ENCODE results near the gene TMEM100. TPM values are rescaled to one million over a fixed set of nuclear protein-coding genes. Genes with fewer than 3 reads are reported as not detected.

The TMEM100 gene
- total RNA-seq, 2 experiments from 2014 or later = not detected

DNA sequence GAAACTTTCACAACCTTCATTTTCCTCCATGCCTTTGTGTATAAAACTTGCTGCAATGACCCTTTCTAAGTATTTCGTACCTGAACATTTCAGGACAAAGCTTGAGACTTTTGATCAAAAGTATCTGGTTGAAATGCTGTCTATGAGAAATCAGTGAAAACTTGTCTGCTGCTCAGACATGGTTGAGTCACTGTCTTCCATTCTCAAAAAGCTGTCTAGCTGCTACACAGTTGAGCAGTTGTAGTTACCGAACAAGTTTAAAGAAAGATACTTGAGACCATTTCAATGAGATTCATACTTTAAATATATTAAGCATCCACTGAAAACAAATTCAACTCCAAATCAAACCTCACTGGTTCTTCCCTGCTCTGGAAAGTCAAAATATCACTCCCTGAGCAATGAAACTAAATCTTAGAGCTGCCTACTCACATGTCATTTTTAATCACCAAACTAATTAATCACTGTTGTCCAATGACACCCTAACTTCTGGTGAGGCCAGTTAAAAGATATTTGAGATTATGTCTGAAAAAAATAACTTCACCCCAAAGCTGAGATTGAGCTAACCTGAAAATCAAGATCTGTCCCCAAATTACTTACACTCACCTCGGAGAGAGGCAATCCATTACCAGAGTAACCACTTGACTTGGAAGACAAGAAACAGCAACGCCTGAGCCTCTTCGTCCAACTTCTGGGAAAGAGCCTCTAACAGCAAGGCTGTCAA is 488 bp downstream of the TMEM100 start:
- peaks cover 63% of the 10 kb centered on the region for H3K27me3 Mint-ChIP-seq
- CTCF ChIA-PET = interaction anchor here (0.5 kb wide), 2 partner anchors 50 to 176 kb away, joined by 3 read pairs; no protein-coding TSS in a partner anchor
- no peaks in the 10 kb centered on the region for H3K9me3 Mint-ChIP-seq (ENCODE audit: low read depth)
- no peaks in the 10 kb centered on the region for H3K36me3 Mint-ChIP-seq
- no peak overlapping the region for H3K27ac Mint-ChIP-seq
- no peak overlapping the region for H3K4me3 Mint-ChIP-seq
- H3K4me1 Mint-ChIP-seq = no peaks in the 10 kb centered on the region
- no peak for DNase-seq
- ATAC-seq = no peak

DNA sequence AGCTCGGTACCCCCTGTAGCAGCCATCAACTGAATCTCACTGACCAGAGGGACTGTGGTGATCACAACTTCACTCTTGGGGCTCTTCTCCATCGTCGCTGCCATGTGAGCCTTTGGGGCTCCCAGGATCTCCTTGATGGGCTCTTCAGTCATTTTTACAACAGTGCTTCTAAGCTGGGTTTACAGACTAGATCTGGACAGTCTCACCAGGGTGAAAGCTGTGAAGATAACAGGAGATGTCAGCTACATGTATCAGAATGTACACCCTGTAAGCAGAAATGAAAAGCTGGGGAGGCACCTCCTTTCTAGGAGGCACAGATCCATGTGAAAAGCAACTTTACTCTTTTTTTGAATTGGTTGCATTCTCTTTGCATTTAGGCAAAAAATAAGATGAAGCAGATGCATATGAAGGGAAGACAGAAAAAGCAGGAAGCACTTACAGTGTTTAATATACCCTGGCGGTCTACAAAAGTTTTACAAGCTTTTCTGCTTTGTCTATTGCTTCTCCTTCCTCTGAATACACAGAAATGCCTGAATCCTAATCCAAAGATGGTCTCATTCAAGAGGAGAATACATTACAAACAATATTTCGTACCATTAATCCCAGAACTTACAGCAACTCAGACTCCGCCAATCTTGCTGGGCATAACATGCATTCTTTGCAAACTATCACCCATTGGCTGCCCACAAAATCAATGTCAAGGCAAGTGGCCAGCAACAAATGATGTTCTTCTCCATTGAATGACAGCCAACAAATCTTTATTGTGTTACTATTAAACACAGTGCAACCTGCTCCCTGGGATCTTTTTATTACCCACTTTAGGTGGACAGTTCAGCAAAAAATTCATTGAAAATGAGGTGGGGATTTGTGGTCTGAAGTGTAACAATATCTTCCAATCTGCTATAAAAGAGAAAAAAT is 1.5 kb downstream of the TMEM100 start:
- H3K27me3 Mint-ChIP-seq = peaks cover 54% of the 10 kb centered on the region
- H3K4me1 Mint-ChIP-seq = no peaks in the 10 kb centered on the region
- no peak for ATAC-seq
- no peak overlapping the region for H3K27ac Mint-ChIP-seq
- CTCF ChIA-PET = interaction anchor here (0.5 to 0.8 kb wide), 2 partner anchors 15 to 175 kb away, joined by 3 read pairs; no protein-coding TSS in a partner anchor
- H3K9me3 Mint-ChIP-seq (ENCODE audit: low read depth) = no peaks in the 10 kb centered on the region
- H3K4me3 Mint-ChIP-seq = no peak overlapping the region
- H3K36me3 Mint-ChIP-seq = no peaks in the 10 kb centered on the region
- no peak for DNase-seq

DNA sequence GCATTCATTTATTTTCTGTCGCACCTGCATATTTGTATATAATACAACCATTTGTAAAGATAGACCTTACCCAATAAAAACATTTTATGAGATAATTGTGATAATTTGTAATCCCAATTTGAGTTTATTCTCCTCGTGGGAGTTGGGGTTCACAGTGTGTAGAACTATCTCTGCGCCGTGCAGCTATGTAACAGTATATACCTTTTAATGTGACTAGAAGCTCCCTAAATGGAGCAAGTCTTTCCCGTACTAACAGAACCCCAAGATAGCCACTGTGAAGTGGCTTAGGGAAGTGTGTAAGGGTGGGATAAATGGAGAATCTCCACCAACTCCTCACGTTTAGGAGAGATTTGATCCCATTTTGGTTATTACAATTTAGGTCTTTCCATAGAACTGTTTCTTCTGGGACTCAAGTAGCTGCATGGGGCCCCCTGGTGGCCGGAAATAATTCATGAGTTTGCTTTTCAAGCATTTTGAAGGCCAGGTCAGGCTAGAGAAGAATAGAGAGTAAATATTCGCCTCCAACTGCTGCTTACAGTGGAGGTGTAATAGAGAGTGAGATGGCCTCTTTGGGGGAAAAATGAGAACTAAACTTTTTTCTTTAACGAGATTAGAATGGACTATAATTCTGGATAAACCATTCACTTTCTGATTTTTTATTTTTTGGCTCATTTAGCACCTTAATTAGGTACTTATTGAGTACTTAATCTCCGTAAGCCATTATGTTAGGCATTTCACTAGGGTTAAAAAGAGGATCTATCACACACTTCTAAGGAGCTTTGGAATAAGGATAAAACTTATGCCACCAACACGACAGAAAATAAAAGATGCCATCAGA is 4.5 kb downstream of the TMEM100 start:
- CTCF ChIA-PET = interaction anchor here (0.8 to 2.7 kb wide), 14 partner anchors 11 to 193 kb away, joined by 3 to 28 read pairs (median 4); partner anchors contain the start of gene PCTP
- Mint-ChIP-seq H3K9me3 (ENCODE audit: low read depth) (no peaks in the 10 kb centered on the region), H3K4me3 (no peak overlapping the region), H3K27ac (no peak overlapping the region), H3K27me3 (peaks cover 30% of the 10 kb centered on the region), H3K36me3 (no peaks in the 10 kb centered on the region), H3K4me1 (no peaks in the 10 kb centered on the region)
- ATAC-seq (no peak), DNase-seq (peak; percentile 71)

DNA sequence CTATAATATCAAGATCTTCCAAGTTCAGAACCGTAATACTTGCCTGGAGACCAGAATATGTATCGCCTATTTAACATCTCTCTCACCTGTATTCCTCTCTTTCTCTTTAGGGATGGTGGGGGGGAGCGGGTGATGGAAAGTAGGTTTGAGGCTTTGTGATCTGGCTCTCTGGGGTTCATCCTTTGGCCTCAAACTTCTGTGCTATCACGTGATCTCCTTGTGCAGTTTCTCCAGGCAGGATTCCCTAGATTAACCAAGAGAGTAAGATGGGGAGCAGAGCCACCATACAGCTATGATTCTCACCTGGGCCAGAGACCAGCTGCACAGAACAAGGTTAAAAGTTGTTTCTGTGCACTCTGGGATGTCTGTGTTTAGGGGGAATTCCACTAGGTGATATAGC is 5.2 kb downstream of the TMEM100 start:
- ATAC-seq (no peak), DNase-seq (no peak)
- Mint-ChIP-seq H3K27ac (no peak overlapping the region), H3K27me3 (peaks cover 24% of the 10 kb centered on the region), H3K4me3 (no peak overlapping the region), H3K9me3 (ENCODE audit: low read depth) (no peaks in the 10 kb centered on the region), H3K4me1 (no peaks in the 10 kb centered on the region), H3K36me3 (no peaks in the 10 kb centered on the region)
- CTCF ChIA-PET = interaction anchor here (0.8 to 2.7 kb wide), 13 partner anchors 10 to 193 kb away, joined by 3 to 28 read pairs (median 5); partner anchors contain the start of gene PCTP

DNA sequence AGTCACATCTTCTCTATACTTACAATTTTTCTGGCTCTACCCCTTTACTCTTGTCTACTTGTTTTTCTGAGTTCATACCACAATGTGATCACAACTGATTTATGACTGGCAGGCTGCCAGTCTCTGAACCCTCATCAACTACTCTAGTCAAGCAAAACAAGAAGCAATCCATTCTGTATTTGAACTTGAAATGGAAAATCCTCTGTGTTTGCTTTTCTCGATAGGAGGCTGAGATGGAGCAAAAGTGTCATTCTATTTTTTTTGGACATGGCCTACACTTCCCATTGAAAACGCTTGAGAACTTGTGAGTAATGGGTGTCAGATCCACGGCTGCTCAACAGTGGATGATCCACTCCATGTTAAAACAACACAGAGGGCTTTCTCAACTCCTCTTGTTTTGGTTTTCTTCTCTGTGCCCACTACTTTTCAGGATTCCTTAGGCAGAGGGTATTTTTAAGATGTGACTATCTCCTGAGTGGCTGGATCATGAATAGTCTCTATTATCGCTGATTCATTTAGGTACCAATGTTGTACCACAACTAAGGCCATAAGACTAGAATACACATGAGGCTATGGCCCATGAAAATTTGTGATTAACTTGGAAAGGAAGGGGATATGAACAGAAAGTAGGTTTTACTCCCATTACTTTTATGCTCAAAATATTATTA is 11.7 kb downstream of the TMEM100 start:
- Mint-ChIP-seq H3K27ac (no peak overlapping the region), H3K36me3 (no peaks in the 10 kb centered on the region), H3K4me1 (no peaks in the 10 kb centered on the region), H3K9me3 (ENCODE audit: low read depth) (no peaks in the 10 kb centered on the region), H3K27me3 (peaks cover 13% of the 10 kb centered on the region), H3K4me3 (no peak overlapping the region)
- DNase-seq (no peak), ATAC-seq (no peak)
- CTCF ChIA-PET = no interaction called here

DNA sequence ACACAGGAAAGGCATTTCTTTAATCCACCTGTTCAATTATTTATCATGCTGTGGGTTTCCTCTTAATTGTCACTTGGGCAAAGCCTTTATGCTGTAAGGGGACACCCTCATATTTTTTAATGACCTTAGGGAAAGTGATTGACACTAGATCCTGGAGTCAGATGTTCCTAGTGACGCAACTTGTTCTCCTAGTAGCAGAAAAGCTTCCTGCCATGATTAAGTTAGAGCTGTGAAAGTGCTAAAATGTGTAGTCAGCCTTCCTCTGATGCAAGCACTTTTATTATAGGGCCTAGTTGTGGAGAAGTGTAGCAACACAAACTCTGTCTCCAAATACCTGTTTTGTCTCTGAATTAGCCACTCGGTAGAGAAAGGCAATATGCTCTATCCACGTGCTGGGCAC is 12.3 kb downstream of the TMEM100 start:
- Mint-ChIP-seq H3K9me3 (ENCODE audit: low read depth) (no peaks in the 10 kb centered on the region), H3K27ac (no peak overlapping the region), H3K36me3 (no peaks in the 10 kb centered on the region), H3K4me3 (no peak overlapping the region), H3K27me3 (peaks cover 16% of the 10 kb centered on the region), H3K4me1 (no peaks in the 10 kb centered on the region)
- CTCF ChIA-PET = no interaction called here
- DNase-seq (no peak), ATAC-seq (no peak)

DNA sequence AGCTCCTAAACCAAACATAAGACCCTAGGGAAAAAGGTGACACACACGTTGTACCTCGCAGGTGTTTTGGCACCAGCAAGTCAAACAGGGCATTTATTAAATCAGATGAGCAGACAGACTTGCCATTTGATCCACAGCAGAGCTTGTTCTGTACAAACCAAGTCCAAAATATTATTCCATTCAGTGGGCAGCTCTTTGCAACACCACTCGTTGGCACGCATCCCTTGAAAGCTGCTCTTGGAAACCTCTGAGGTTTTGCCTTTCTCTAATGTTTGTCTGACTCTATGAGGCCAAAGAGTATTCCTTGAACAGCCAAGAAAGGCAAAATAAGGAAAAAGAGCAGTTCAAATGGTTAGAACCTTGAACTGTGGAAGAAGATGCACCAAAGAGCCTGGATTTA is 12.7 kb downstream of the TMEM100 start:
- H3K4me3 Mint-ChIP-seq = no peak overlapping the region
- no peaks in the 10 kb centered on the region for H3K36me3 Mint-ChIP-seq
- no peak for DNase-seq
- CTCF ChIA-PET = no interaction called here
- no peaks in the 10 kb centered on the region for H3K9me3 Mint-ChIP-seq (ENCODE audit: low read depth)
- ATAC-seq = no peak
- H3K4me1 Mint-ChIP-seq = no peaks in the 10 kb centered on the region
- no peak overlapping the region for H3K27ac Mint-ChIP-seq
- peaks cover 16% of the 10 kb centered on the region for H3K27me3 Mint-ChIP-seq

DNA sequence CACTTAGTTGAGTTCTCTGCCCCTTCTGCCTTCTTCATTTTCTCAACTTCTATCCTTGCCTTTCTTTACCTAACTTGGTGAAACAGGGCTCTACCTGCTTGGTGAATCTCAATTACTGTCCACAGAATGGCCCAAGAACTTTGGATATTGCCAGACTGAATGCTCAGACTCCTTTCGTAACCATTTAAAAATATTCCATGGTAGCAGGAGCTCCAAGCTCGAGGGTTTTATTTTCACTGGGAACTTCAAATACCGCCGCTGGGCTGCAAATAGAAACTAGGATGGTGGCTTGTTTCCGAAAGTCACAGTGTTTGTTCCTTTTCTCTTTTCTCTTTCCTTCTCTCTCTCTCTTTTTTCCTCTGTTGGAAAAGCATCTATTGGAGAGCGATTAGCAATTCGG is 13.2 kb downstream of the TMEM100 start:
- H3K9me3 Mint-ChIP-seq (ENCODE audit: low read depth) = no peaks in the 10 kb centered on the region
- H3K4me3 Mint-ChIP-seq = no peak overlapping the region
- no peak overlapping the region for H3K27ac Mint-ChIP-seq
- ATAC-seq (no peak), DNase-seq (no peak)
- CTCF ChIA-PET = no interaction called here
- H3K27me3 Mint-ChIP-seq = peaks cover 19% of the 10 kb centered on the region
- H3K4me1 Mint-ChIP-seq = no peaks in the 10 kb centered on the region
- H3K36me3 Mint-ChIP-seq = no peaks in the 10 kb centered on the region

DNA sequence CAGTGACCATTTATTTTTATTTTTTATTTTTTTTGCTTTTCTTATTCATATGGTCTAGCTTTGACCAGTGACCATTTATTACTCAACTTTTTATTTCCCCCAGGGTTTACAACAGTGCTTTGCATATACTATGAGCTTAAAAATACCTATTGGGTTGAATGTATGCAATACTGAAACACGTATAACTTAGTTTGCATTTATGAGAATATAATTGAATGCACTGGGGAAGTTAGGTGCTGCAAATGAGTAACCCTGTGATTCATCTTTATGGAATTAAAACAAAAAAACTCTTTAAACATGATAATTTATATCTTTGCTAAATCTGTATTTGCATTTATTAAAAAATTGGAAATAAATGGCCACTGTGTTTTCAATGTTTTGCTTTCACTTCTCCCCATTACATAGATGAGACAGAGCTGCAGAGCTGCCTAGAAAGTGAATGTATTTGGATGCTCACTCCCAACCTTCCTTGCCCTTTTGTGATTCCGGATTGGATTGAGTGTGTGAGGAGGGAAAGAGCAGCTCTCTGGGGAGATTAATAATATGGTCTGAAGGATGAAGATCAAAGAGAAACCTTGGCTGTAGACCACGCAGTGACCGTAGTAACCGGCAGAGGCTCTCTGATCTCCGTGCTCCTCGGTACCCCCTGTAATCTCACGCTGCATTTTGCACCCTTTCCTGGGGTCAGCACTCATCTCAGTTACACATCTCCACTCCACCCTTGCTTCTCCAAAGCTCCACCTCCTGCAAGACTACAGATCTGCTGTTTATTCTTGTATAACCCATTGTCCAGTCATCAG is 14.3 kb downstream of the TMEM100 start:
- peaks cover 21% of the 10 kb centered on the region for H3K27me3 Mint-ChIP-seq

DNA sequence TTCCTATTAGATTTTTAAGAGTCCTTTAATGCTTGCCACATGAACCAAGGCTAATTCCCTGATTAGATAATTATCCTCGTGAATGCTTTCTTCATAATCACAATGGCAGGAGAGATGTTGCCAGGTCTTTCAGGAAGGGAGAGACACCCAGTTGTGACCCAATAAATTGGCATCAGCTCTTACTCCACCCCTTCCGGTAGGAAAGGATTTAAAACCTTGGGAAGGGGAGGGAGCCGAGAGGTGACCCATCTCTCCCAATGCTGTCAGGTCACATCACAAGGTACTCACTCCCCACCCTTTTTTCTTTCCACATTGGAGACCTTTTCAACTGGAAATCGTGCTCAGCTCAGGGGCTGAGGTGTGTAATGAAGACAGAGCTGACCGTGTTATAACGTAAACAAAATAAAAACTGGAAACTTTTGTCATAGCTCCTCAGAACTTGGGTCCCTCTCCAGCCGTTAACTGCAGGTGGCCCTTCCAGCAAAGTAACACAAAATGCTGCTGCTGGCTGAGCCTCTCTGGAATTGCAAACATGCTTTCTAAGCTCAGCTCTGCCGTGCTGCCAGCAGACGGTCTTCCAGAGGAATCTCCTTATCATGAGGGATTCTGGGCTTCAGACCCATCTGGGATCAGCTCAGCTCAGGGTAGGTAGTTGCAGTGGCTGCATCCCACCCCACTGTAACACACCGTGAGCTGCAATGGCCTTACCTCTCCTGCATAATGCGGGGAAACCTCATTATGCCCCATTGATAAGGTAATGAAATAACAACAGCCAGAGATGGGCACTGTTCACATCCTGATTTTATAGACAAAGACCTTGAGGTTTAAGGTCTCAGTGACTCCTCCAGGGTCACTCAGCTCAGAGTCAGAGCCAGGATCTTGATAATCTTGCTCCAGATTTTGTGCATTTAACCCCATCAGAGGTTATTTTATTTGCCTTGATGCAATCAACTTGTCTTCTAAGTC is 15.6 kb downstream of the TMEM100 start:
- ATAC-seq (no peak), DNase-seq (no peak)
- no peaks in the 10 kb centered on the region for H3K4me1 Mint-ChIP-seq
- no peak overlapping the region for H3K27ac Mint-ChIP-seq
- no peaks in the 10 kb centered on the region for H3K9me3 Mint-ChIP-seq (ENCODE audit: low read depth)
- CTCF ChIA-PET = interaction anchor here (1.2 kb wide), 1 partner anchor 11 kb away, joined by 5 read pairs; no protein-coding TSS in a partner anchor
- H3K4me3 Mint-ChIP-seq = no peak overlapping the region
- H3K36me3 Mint-ChIP-seq = no peaks in the 10 kb centered on the region
- H3K27me3 Mint-ChIP-seq = peaks cover 21% of the 10 kb centered on the region

More for the DNA sequence above, 14.3 kb downstream of the TMEM100 start:
- H3K4me3 Mint-ChIP-seq = no peak overlapping the region
- ATAC-seq = no peak
- no peaks in the 10 kb centered on the region for H3K4me1 Mint-ChIP-seq
- H3K27ac Mint-ChIP-seq = no peak overlapping the region
- no peak for DNase-seq
- H3K9me3 Mint-ChIP-seq (ENCODE audit: low read depth) = no peaks in the 10 kb centered on the region
- CTCF ChIA-PET = no interaction called here
- H3K36me3 Mint-ChIP-seq = no peaks in the 10 kb centered on the region

DNA sequence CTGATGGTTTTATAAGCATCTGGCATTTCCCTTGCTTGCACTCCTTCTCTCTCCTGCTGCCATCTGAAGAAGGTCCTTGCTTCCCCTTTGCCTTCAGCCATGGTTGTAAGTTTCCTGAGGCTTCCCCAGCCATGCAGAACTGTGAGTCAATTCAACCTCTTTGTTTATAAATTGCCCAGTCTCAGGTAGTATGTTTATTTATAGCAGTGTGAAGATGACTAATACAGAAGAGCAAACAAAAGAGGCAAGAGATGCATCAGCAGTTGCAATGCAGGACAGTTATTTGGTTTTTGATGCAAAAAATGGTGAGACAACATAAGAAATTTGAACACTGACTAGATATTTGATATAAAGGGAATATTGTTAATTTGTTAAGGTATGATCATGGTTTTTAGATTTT is 16.8 kb downstream of the TMEM100 start:
- no peak for ATAC-seq
- Mint-ChIP-seq H3K27me3 (peaks cover 28% of the 10 kb centered on the region), H3K4me1 (no peaks in the 10 kb centered on the region), H3K9me3 (ENCODE audit: low read depth) (no peaks in the 10 kb centered on the region), H3K27ac (no peak overlapping the region), H3K36me3 (no peaks in the 10 kb centered on the region), H3K4me3 (no peak overlapping the region)
- no peak for DNase-seq
- CTCF ChIA-PET = no interaction called here

All from activated CD8-positive, alpha-beta memory T cell treated with anti-CD3 and anti-CD28 coated beads, Interleukin-2, amount 10 ng/mL, durations not matched to agents 7 days and 5 days (primary cell).